ENCODE data around the gene ABCB1. TPM values are rescaled to one million over a fixed set of nuclear protein-coding genes. Genes with fewer than 3 reads are reported as not detected.
"Not testable (repeated sequence)": the region's sequence is repeated elsewhere in the genome, so short reads cannot be mapped to it uniquely, and the experiment has no call there.

ABCB1 gene
- polyA plus RNA-seq, 1 donor, result 0.38 TPM

DNA sequence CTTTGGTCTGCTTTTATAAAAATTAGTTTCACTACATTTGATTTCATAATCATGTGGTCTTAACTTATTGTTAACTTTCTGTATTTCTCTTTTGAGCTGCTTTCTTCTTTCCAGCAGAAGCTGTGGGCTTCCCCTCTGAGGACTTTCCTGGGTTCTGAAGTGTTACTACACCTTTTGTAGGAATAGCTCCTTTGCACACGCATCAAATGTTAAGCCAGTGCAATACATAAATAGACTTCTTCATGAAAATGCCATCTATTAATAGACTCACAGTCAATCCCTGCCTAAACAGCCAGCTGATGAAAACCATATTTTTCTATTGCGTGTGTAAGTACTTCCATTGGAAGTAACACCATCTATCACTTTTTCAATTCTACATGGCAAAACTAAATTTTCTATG, 126.7 kb downstream of the ABCB1 start:
- DNase-seq (ENCODE audit: low read depth), result no peak

DNA sequence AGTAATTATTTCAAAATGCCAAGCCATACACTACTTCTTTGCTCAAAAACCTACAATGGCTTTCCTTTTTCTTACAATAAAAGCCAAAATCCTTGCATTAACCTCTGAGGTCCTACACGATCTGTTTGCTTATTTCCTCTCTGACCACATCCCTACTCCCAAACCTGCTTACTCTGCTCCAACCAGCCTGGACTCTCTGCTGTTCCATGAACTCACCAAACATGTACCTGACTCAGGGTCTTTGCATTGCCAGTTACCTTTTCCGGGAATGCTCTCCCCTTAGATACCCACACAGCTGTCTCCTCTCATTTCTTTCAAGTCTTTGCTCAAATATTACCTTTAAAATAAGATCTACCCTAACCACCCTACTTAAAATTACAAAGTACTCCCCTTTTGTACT, 127.5 kb downstream of the ABCB1 start:
- no peak for DNase-seq (ENCODE audit: low read depth)

DNA sequence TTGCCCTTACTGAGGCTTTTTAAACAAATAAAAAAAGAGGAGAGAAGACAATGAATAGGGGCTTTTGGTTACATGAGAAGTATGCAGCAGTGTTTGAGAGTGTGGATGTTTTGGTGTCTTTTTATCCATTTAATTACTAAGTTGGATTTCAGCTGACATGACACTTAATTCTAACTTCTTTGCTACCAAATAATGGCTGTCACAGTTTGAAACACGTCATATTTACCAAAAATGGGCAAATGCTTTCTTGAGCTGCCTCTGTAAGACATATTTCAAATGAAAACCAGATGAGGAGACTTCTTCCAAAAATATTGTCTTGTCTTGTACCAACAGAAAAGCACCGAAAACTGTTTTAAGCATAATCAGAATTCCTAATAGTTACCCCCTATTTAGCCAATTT, 129.2 kb downstream of the ABCB1 start:
- DNase-seq (ENCODE audit: low read depth), result no peak

DNA sequence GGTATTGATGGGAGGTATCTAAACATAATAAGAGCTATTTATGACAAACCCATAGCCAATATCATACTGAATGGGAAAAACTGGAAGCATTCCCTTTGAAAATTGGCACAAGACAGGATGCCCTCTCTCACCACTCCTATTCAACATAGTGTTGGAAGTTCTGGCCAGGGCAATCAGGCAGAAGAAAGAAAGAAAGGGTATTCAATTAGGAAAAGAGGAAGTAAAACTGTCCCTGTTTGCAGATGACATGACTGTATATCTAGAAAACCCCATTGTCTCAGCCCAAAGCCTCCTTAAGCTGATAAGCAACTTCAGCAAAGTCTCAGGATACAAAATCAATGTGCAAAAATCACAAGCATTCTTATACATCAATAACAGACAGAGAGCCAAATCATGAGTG, 131.5 kb downstream of the ABCB1 start:
- DNase-seq (ENCODE audit: low read depth), result not testable (repeated sequence)

DNA sequence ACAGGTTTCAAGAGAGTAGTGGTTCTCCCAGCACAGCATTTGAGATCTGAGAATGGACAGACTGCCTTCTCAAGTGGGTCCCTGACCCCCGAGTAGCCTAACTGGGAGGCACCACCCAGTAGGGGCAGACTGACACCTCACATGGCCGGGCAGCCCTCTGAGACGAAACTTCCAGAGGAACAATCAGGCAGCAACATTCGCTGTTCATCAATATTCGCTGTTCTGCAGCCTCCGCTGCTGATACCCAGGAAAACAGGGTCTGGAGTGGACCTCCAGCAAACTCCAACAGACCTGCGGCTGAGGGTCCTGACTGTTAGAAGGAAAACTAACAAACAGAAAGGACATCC, 135.2 kb downstream of the ABCB1 start:
- DNase-seq (ENCODE audit: low read depth), result not testable (repeated sequence)

DNA sequence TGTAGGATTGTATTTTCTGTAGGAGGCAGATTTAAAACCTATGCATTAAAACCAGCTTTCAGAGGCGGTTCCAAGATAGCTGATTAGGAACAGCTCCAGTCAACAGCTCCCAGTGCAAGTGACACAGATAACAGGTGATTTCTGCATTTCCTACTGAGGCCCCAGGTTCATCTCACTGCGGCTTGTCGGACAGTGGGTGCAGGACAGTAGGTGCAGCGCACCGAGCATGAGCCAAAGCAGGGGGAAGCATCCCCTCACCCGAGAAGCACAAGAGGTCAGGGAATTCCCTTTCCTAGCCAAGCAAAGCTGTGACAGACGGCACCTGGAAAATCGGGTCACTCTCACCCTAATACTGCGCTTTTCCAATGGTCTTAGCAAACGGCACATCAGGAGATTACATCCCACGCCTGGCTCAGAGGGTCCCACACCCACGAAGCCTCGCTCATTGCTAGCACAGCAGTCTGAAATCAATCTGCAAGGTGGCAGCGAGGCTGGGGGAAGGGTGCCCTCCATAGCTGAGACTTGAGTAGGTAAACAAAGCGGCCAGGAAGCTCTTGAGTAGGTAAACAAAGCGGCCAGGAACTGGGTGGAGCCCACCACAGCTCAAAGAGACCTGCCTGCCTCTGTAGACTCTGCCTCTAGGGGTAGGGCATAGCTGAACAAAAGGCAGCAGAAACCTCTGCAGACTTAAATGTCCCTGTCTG, 135.7 kb downstream of the ABCB1 start:
- DNase-seq (ENCODE audit: low read depth), result not testable (repeated sequence)

DNA sequence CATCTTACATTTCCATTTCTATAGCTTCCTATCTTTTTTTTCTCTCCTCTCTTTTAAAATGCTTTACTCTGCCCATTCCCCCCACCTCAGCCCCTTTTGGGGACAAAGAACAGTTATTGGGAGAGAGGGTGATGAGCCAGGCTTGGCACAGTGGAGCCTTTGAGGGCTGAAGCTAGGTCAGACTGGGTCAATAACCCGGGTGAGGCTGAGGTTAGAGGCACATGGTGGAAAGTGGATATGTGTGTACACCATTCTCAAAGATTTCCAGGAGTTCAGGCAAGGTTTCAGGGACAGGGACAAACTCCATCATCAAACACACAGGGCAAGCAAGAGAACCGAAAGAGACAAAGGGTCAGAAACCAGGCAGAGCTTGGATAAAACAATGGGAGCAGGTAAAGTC, 136.7 kb downstream of the ABCB1 start:
- no peak for DNase-seq (ENCODE audit: low read depth)

DNA sequence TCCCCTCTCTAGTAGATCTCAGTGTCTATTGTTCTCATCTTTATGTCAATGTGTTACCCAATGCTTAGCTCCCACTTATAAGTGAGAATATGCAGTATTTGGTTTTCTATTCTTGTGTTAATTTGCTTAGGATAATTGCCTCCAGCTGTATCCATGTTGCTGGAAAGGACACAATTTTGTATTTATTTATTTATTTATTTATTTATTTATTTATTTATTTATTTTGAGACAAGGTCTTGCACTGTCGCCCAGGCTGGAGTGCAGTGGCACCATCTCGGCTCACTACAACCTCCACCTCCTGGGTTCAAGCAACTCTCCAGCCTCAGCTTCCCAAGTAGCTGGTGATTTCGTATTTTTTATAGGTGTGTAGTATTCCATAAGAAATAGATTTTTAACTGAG, 140.2 kb downstream of the ABCB1 start:
- not testable (repeated sequence) for DNase-seq (ENCODE audit: low read depth)

DNA sequence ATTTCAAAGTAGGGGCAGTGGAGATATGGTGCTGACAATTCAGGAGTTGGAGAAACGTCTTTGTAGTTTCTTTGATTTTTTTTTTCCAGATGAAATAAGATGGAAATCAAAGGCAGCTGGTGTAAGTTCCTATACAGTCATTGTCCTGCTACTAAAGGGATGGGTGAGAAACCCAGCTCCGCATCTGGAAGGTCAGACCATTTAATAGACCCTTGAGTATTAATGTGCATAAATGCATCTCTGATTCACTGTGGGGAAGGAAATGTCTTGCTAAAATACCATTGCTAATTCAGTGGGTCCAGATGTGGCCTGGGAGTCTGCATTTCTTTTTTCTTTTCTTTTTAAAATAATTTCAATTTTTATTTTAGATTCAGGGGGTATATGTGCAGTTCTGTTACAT, 140.7 kb downstream of the ABCB1 start:
- no peak for DNase-seq (ENCODE audit: low read depth)

DNA sequence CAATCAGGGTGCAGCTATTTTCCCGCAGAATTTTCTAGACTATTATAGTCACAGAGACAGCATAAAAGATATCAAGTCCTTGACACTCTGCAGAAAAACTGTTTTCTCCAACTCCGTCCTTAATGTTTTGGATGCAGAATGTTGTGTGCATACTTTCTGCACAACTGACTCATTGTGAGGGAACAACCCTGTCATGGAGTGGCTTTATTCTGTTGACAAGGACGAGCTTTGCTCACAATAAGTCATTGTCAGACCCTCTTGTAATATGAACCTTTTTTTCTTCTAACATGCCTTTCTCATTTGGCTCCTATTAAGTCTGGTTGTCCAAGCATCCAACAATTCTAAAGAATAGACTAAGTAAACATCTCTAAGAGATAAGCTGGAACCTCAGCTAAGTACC, 142.5 kb downstream of the ABCB1 start:
- DNase-seq (ENCODE audit: low read depth), result no peak

DNA sequence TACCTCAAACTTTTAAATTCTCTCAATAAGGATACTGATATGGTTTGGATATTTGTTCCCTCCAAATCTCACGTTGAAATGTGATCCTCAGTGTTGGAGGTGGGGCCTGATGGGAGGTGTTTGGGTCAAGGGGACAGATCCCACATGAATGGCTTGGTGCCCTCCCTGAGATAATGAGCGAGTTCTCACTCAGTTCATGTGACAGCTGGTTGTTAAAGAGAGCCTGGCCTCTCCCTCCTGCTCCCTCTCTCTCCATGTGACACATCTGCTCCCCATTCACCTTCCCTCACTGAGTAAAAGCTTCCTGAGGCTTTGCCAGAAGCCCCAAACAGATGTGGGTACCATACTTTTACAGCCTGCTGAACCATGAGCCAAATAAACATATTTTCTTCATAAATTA, 144.4 kb downstream of the ABCB1 start:
- DNase-seq (ENCODE audit: low read depth), result no peak

Other genes with a start within 250 kb of the ABCB1 start
- gene ABCB4, start 125.2 kb downstream of the ABCB1 start, polyA plus RNA-seq (ENCODE audit: insufficient read length), result 0.40 TPM
- 0.13 TPM for gene RUNDC3B, start 27.5 kb upstream of the ABCB1 start, polyA plus RNA-seq (ENCODE audit: insufficient read length)